ENCODE measurements around the gene AHI1. TPM values are rescaled to one million over a fixed set of nuclear protein-coding genes. Genes with fewer than 3 reads are reported as not detected.

Gene AHI1
- total and polyA plus RNA-seq, 10 of the 15 experiments (the other 5 are each of a cell fraction or from before 2014, with no cell fraction given) = 3.2 to 9.5 (median 4.6) TPM

GRCh38 chr6:135347887-135348286 is 149.7 kb downstream of the AHI1 start (continued):
- TF ChIP-seq CUX1 (IDR thresholded peaks at IDR 0.05; ENCODE audit: insufficient replicate concordance, low read depth, low read length) = no peak
- no peak for TF ChIP-seq CREM (IDR thresholded peaks at IDR 0.05; ENCODE audit: low read depth)
- no peak for TF ChIP-seq IRF4 (IDR thresholded peaks at IDR 0.05; ENCODE audit: low read depth, low read length)

- H4K20me1 ChIP-seq (ENCODE audit: control insufficient read depth, insufficient read depth) = no peaks in the 10 kb centered on the region
- FAIRE-seq = no peak
- H2AFZ ChIP-seq (ENCODE audit: control insufficient read depth, low read depth, low read length) = no peak overlapping the region
- CTCF ChIA-PET = interaction anchor here (1.2 to 2.0 kb wide), 3 partner anchors 13 to 259 kb away, joined by 3 to 5 read pairs (median 5); no protein-coding TSS in a partner anchor
- H3K4me3 ChIP-seq = no peak overlapping the region
- DNase-seq (ENCODE audit: low read depth, low spot score) = no peak
- no peaks in the 10 kb centered on the region for H3K9me3 ChIP-seq (replicated peaks; ENCODE audit: control insufficient read depth, insufficient read depth, low read length)
- 95% methylated on average over 1 of the region's 1 CpG for WGBS (ENCODE audit: insufficient coverage, insufficient replicate concordance, low lambda C conversion rate, missing lambda C conversion rate)
- no peaks in the 10 kb centered on the region for H3K36me3 ChIP-seq (ENCODE audit: control insufficient read depth in 2 of 2, insufficient read depth in 2 of 2, low read length in 1 of 2)
- no peak overlapping the region for H3K27ac ChIP-seq (ENCODE audit: control insufficient read depth, insufficient read depth)
- RAD21 ChIA-PET (ENCODE audit: unreplicated experiment) = interaction anchor here (1.2 kb wide), 1 partner anchor 125 kb away, joined by 3 read pairs; no protein-coding TSS in a partner anchor
- no peaks in the 10 kb centered on the region for H3K79me2 ChIP-seq (ENCODE audit: control insufficient read depth, insufficient read depth, low read length)
- SMC1A ChIA-PET (ENCODE audit: uncharacterized antibody, unreplicated experiment) = interaction anchor here (1.0 to 3.7 kb wide), 8 partner anchors 11 to 63 kb away, joined by 3 to 14 read pairs (median 4); no protein-coding TSS in a partner anchor
- POLR2A ChIA-PET = no interaction called here
- no peaks in the 10 kb centered on the region for H3K27me3 ChIP-seq (replicated peaks in 1 of 2; ENCODE audit: control insufficient read depth in 2 of 2, insufficient read depth in 2 of 2, low read length in 1 of 2)
- no peak overlapping the region; the same call in 1 of the 2 replicates for H3K4me2 ChIP-seq (ENCODE audit: control insufficient read depth, insufficient read depth)
- no peak overlapping the region for H3K9ac ChIP-seq (ENCODE audit: control insufficient read depth, insufficient read depth, low read length)
- in situ Hi-C loops (cut with MboI) (no loop called here), intact Hi-C loops (cut with micrococcal nuclease; ENCODE audit: unreplicated experiment) (no loop called here)
- no peaks in the 10 kb centered on the region for H3K4me1 ChIP-seq (ENCODE audit: control insufficient read depth, insufficient read depth, low read length)
- ATAC-seq = peak; percentile 32
- no TSS peak for BruUV-seq (replicated peaks)
- no peak for TF ChIP-seq CBX3 (IDR thresholded peaks at IDR 0.05; ENCODE audit: borderline replicate concordance, low read depth)
- no peak for TF ChIP-seq KLF5 (IDR thresholded peaks at IDR 0.05; ENCODE audit: partially characterized antibody)
- TF ChIP-seq ATF2 (IDR thresholded peaks at IDR 0.05; ENCODE audit: low read length) = no peak
- no peak for TF ChIP-seq SREBF2 (IDR thresholded peaks at IDR 0.05; ENCODE audit: low read length)
- no peak for TF ChIP-seq USF1 (IDR thresholded peaks at IDR 0.05; ENCODE audit: borderline replicate concordance, extremely low read length, insufficient read depth, low read depth, low read length)
- TF ChIP-seq E4F1 (IDR thresholded peaks at IDR 0.05; ENCODE audit: borderline replicate concordance, partially characterized antibody) = no peak
- peak; percentile 47 for TF ChIP-seq RUNX3 (IDR thresholded peaks at IDR 0.05; ENCODE audit: low read length)
- peak; percentile 49; the same call in 1 of the 2 replicates for TF ChIP-seq NR2F1 (conservative IDR thresholded peaks at IDR 0.05)
- TF ChIP-seq MTA3 (IDR thresholded peaks at IDR 0.05; ENCODE audit: borderline replicate concordance, low read length) = no peak
- no peak for TF ChIP-seq PML (IDR thresholded peaks at IDR 0.05; ENCODE audit: low read length)
- no peak for TF ChIP-seq HDGF (IDR thresholded peaks at IDR 0.05)
Measured at GRCh38 chr6:135346747-135347146, 150.8 kb downstream of the AHI1 start.

All from GM12878 (cell line).